ENCODE results near the gene LRRK2.
"Not testable (repeated sequence)": the region's sequence is repeated elsewhere in the genome, so short reads cannot be mapped to it uniquely, and the experiment has no call there.

The LRRK2 gene

GRCh38 chr12:40315375-40315774, 90.6 kb downstream of the LRRK2 start:
- DNase-seq (ENCODE audit: low read depth), result no peak

- DNase-seq (ENCODE audit: low read depth), result no peak
Observed at GRCh38 chr12:40324261-40324660, 99.5 kb downstream of the LRRK2 start.

GRCh38 chr12:40325349-40325960, 100.7 kb downstream of the LRRK2 start:
- no peak for DNase-seq (ENCODE audit: low read depth)

GRCh38 chr12:40327535-40327934, 102.7 kb downstream of the LRRK2 start:
- no peak for DNase-seq (ENCODE audit: low read depth)

- no peak for DNase-seq (ENCODE audit: low read depth)
Observed at GRCh38 chr12:40330180-40330579, 105.4 kb downstream of the LRRK2 start.

- no peak for DNase-seq (ENCODE audit: low read depth)
Observed at GRCh38 chr12:40331886-40332285, 107.1 kb downstream of the LRRK2 start.

- DNase-seq (ENCODE audit: low read depth), result no peak
Observed at GRCh38 chr12:40335991-40336390, 111.2 kb downstream of the LRRK2 start.

- no peak for DNase-seq (ENCODE audit: low read depth)
Observed at GRCh38 chr12:40336573-40337199, 111.9 kb downstream of the LRRK2 start.

- no peak for DNase-seq (ENCODE audit: low read depth)
Observed at GRCh38 chr12:40338071-40338470, 113.3 kb downstream of the LRRK2 start.

GRCh38 chr12:40338621-40339020, 113.8 kb downstream of the LRRK2 start:
- DNase-seq (ENCODE audit: low read depth), result no peak

- DNase-seq (ENCODE audit: low read depth), result no peak
Observed at GRCh38 chr12:40342010-40342409, 117.2 kb downstream of the LRRK2 start.

GRCh38 chr12:40343124-40343523, 118.3 kb downstream of the LRRK2 start:
- no peak for DNase-seq (ENCODE audit: low read depth)

- no peak for DNase-seq (ENCODE audit: low read depth)
Observed at GRCh38 chr12:40344312-40344711, 119.5 kb downstream of the LRRK2 start.

- no peak for DNase-seq (ENCODE audit: low read depth)
Observed at GRCh38 chr12:40351976-40352375, 127.2 kb downstream of the LRRK2 start.

GRCh38 chr12:40375076-40375475, 150.3 kb downstream of the LRRK2 start:
- no peak for DNase-seq (ENCODE audit: low read depth)

- DNase-seq (ENCODE audit: low read depth), result no peak
Observed at GRCh38 chr12:40376533-40377267, 151.9 kb downstream of the LRRK2 start.

- no peak for DNase-seq (ENCODE audit: low read depth)
Observed at GRCh38 chr12:40378691-40379090, 153.9 kb downstream of the LRRK2 start.

GRCh38 chr12:40382217-40382616, 157.4 kb downstream of the LRRK2 start:
- no peak for DNase-seq (ENCODE audit: low read depth)

- DNase-seq (ENCODE audit: low read depth), result not testable (repeated sequence)
Observed at GRCh38 chr12:40387279-40387678, 162.5 kb downstream of the LRRK2 start.

- no peak for DNase-seq (ENCODE audit: low read depth)
Observed at GRCh38 chr12:40390980-40391379, 166.2 kb downstream of the LRRK2 start.

- DNase-seq (ENCODE audit: low read depth), result no peak
Observed at GRCh38 chr12:40393026-40393425, 168.2 kb downstream of the LRRK2 start.

- DNase-seq (ENCODE audit: low read depth), result no peak
Observed at GRCh38 chr12:40399656-40400055, 174.9 kb downstream of the LRRK2 start.

GRCh38 chr12:40405419-40405818, 180.6 kb downstream of the LRRK2 start:
- no peak for DNase-seq (ENCODE audit: low read depth)

All from stimulated activated CD8-positive, alpha-beta memory T cell treated with anti-CD3 and anti-CD28 coated beads, Interleukin-4, amount 100 ng/mL, for 24 hours (primary cell).